B cell (primary cell): ENCODE results near the gene RANBP3L. TPM values are rescaled to one million over a fixed set of nuclear protein-coding genes. Genes with fewer than 3 reads are reported as not detected.
A peak's percentile ranks its signal among the peaks of the same experiment; 100 is the strongest.

Experiments
- ATAC-seq: fragments of 200-7000 bp; cut with Tn5 transposase; one replicate; pipeline ENCODE4 v1.10.0; 2021; ENCODE audit warnings: low read depth, mild to moderate bottlenecking, moderate number of reproducible peaks, moderate library complexity
- CTCF ChIA-PET: fragments of 350-600 bp; sonication (Branson Sonifier 250); formaldehyde crosslinking; loops from one replicate; lab custom pipeline; 2021; ENCODE audit warnings: antibody characterized with exemption, inconsistent platforms; lab: Charles Lee
- POLR2A ChIA-PET: fragments of 350-600 bp; sonication (Branson Sonifier 250); formaldehyde crosslinking; loops from one replicate; lab custom pipeline; 2021; ENCODE audit warnings: antibody characterized with exemption; lab: Charles Lee
- DNase-seq: peaks from one replicate; pipeline ENCODE4 v3.0.0; 2013
- H2AFZ ChIP-seq: 2 replicates; pipeline ENCODE4 v1.6.1; 2012; ENCODE audit warnings: mild to moderate bottlenecking, low read depth, low read length; ENCODE audit not compliant: insufficient read depth, poor library complexity, severe bottlenecking
- H3K27ac ChIP-seq, 2 donors: 1 replicate in 1 of 2; 2 replicates in 1 of 2; pipeline ENCODE4 v1.5.1; 2012 to 2013; ENCODE audit warnings: low read length in 2 of 2, mild to moderate bottlenecking in 2 of 2, moderate library complexity in 1 of 2
- H3K27me3 ChIP-seq, 4 experiments: fragments of 200-600 bp in 1 of 4; sonication (generic) in 1 of 4; replicated peaks in 1 of 4; 1 replicate in 2 of 4; 2 replicates in 2 of 4; pipeline versions ENCODE4 v1.6.1 to v1.7.0; 2013 to 2016; ENCODE audit warnings: low read length in 3 of 4, mild to moderate bottlenecking in 2 of 4, mixed read lengths in 1 of 4, moderate library complexity in 1 of 4; ENCODE audit not compliant: insufficient read depth in 4 of 4, control insufficient read depth in 3 of 4; ENCODE audit errors: control extremely low read depth in 1 of 4
- H3K36me3 ChIP-seq, 2 experiments: replicated peaks in 1 of 2; 1 replicate in 1 of 2; 2 replicates in 1 of 2; pipeline versions ENCODE4 v1.6.1 to v1.7.1; 2013; ENCODE audit warnings: low read length in 1 of 2; ENCODE audit not compliant: insufficient read depth in 2 of 2, control insufficient read depth in 1 of 2; ENCODE audit errors: control extremely low read depth in 1 of 2, extremely low read depth in 1 of 2
- H3K4me1 ChIP-seq, 2 donors: fragments of 200-600 bp in 1 of 2; sonication (generic) in 1 of 2; 1 replicate in 1 of 2; 2 replicates in 1 of 2; pipeline versions ENCODE4 v1.5.1 to v1.6.1; 2013 to 2017; ENCODE audit warnings: low read length in 2 of 2; ENCODE audit not compliant: control insufficient read depth in 2 of 2, insufficient read depth in 2 of 2
- H3K4me2 ChIP-seq: replicated peaks from 2 replicates; pipeline ENCODE3; 2012; ENCODE audit warnings: mild to moderate bottlenecking, low read depth, low read length; ENCODE audit not compliant: poor library complexity, severe bottlenecking
- H3K4me3 ChIP-seq, 5 experiments: fragments of 200-600 bp in 1 of 5; sonication (generic) in 1 of 5; 1 replicate in 3 of 5; 2 replicates in 2 of 5; pipeline versions ENCODE4 v1.5.1 to v1.7.0; 2011 to 2016; ENCODE audit warnings: low read length in 4 of 5, mild to moderate bottlenecking in 4 of 5, low read depth in 2 of 5, control low read depth in 1 of 5, moderate library complexity in 1 of 5; ENCODE audit not compliant: insufficient read depth in 1 of 5; ENCODE audit errors: control extremely low read depth in 1 of 5, extremely low read depth in 1 of 5
- H3K79me2 ChIP-seq: fragments of 200-600 bp; sonication (generic); one replicate; pipeline ENCODE4 v1.6.0; 2016; ENCODE audit warnings: low read length; ENCODE audit not compliant: control insufficient read depth, insufficient read depth
- H3K9ac ChIP-seq: fragments of 200-600 bp; sonication (generic); 2 replicates; pipeline ENCODE4 v1.6.1; 2017; ENCODE audit warnings: mild to moderate bottlenecking, low read length, moderate library complexity
- H3K9me3 ChIP-seq, 3 donors: one replicate each; pipeline versions ENCODE4 v1.6.1 to v1.7.1; 2013; ENCODE audit warnings: low read length in 2 of 3; ENCODE audit not compliant: control insufficient read depth in 2 of 3, insufficient read depth in 1 of 3; ENCODE audit errors: control extremely low read depth in 1 of 3
- H4K20me1 ChIP-seq: 2 replicates; pipeline ENCODE4 v1.6.0; 2012; ENCODE audit warnings: mild to moderate bottlenecking, low read length; ENCODE audit not compliant: insufficient read depth, control insufficient read depth, poor library complexity, severe bottlenecking
- H3K27ac Mint-ChIP-seq: one replicate; pipeline ENCODE4 v1.8.0; 2021; ENCODE audit warnings: mixed read lengths
- H3K27me3 Mint-ChIP-seq: one replicate; pipeline ENCODE4 v1.8.0; 2021; ENCODE audit warnings: mixed read lengths
- H3K4me1 Mint-ChIP-seq: one replicate; pipeline ENCODE4 v1.8.0; 2021; ENCODE audit warnings: mixed read lengths
- H3K4me3 Mint-ChIP-seq: one replicate; pipeline ENCODE4 v1.8.0; 2021; ENCODE audit warnings: mixed read lengths
- H3K9me3 Mint-ChIP-seq: one replicate; pipeline ENCODE4 v1.8.0; 2022; ENCODE audit warnings: mixed read lengths; ENCODE audit not compliant: insufficient read depth
- EZH2 ChIP-seq: IDR thresholded peaks from 2 replicates; pipeline ENCODE4 v1.6.1; 2012; ENCODE audit warnings: borderline replicate concordance, low read depth, mild to moderate bottlenecking, moderate library complexity, low read length; ENCODE audit not compliant: insufficient read depth, poor library complexity, severe bottlenecking
- WGBS: methylation state at CpG from one replicate; pipeline ENCODE4 v1.1.5; 2013; ENCODE audit warnings: missing lambda C conversion rate; ENCODE audit not compliant: insufficient coverage; 5-methylcytosine and 5-hydroxymethylcytosine counted together
- intact Hi-C: fragments of 100-400 bp; cut with micrococcal nuclease; formaldehyde crosslinking; loops from one replicate; pipeline ENCODE4 v1.10.0; 2022
- polyA plus RNA-seq: library from polyadenylated mRNA; depleted of rRNA; stranded (reverse); fragments of >200 nt; gene quantifications from 2 replicates; pipeline ENCODE4 v1.2.3, GENCODE V29; 2012
- total RNA-seq, 2 donors: library from RNA; stranded (reverse); fragments of 120-200 nt in 1 of 2; gene quantifications; 1 replicate in 1 of 2; 2 replicates in 1 of 2; pipeline versions ENCODE4 v1.2.3 to v1.2.4, GENCODE V29; 2013 to 2022
- TF ChIP-seq, protein P1 (sequence below): fragments of 200-600 bp; IDR thresholded peaks from one replicate; pipeline ENCODE4 v1.8.0; 2022; ENCODE audit warnings: antibody characterized with exemption, mild to moderate bottlenecking

The RANBP3L gene
- total and polyA plus RNA-seq, 2 donors (not counting 1 experiment from before 2014, with no cell fraction given): not detected

DNA sequence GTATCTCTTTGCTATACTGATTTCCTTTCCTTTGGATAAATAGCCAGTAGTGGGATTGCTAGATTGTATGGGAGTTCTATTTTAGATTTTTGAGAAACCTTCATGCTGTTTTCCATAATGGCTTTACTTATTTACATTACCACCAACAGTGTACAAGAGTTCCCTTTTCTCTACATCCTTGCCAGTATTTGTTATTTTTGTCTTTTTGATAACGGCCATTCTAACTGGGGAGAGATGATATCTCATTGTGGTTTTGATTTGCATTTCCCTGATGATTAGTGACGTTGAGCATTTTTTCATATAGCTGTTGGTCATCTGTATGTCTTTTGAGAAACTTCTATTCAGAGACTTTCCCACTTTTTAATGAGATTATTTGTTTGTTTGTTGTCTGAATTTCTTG, 85.8 kb downstream of the RANBP3L start:
- POLR2A ChIA-PET: no interaction called here
- no peak overlapping the region for H3K4me3 ChIP-seq
- H3K4me1 Mint-ChIP-seq: peaks cover 5% of the 10 kb centered on the region
- H3K4me1 ChIP-seq: no peaks in the 10 kb centered on the region
- no peak overlapping the region for H3K9ac ChIP-seq
- CTCF ChIA-PET: interaction anchor here (1.4 to 1.8 kb wide), 2 partner anchors 38 to 291 kb away, joined by 3 to 4 read pairs; no protein-coding TSS in a partner anchor
- H3K9me3 Mint-ChIP-seq: no peaks in the 10 kb centered on the region
- H3K9me3 ChIP-seq: no peaks in the 10 kb centered on the region
- DNase-seq (no peak), ATAC-seq (no peak)
- H3K27ac Mint-ChIP-seq: no peak overlapping the region
- no CpG with 5 or more reads among the region's 2 CpGs for WGBS
- H3K79me2 ChIP-seq: no peaks in the 10 kb centered on the region
- TF ChIP-seq, protein P1, sequence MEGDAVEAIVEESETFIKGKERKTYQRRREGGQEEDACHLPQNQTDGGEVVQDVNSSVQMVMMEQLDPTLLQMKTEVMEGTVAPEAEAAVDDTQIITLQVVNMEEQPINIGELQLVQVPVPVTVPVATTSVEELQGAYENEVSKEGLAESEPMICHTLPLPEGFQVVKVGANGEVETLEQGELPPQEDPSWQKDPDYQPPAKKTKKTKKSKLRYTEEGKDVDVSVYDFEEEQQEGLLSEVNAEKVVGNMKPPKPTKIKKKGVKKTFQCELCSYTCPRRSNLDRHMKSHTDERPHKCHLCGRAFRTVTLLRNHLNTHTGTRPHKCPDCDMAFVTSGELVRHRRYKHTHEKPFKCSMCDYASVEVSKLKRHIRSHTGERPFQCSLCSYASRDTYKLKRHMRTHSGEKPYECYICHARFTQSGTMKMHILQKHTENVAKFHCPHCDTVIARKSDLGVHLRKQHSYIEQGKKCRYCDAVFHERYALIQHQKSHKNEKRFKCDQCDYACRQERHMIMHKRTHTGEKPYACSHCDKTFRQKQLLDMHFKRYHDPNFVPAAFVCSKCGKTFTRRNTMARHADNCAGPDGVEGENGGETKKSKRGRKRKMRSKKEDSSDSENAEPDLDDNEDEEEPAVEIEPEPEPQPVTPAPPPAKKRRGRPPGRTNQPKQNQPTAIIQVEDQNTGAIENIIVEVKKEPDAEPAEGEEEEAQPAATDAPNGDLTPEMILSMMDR: no peak
- TF ChIP-seq EZH2: no peak
- no peaks in the 10 kb centered on the region for H3K27me3 Mint-ChIP-seq
- no peak overlapping the region for H2AFZ ChIP-seq
- H4K20me1 ChIP-seq: no peaks in the 10 kb centered on the region
- H3K27ac ChIP-seq: no peak overlapping the region
- no peak overlapping the region for H3K4me2 ChIP-seq
- peaks cover 0 to 10% of the 10 kb centered on the region in 2 experiments for H3K36me3 ChIP-seq
- H3K27me3 ChIP-seq: no peaks in the 10 kb centered on the region
- intact Hi-C loops: no loop called here
- no peak overlapping the region for H3K4me3 Mint-ChIP-seq

DNA sequence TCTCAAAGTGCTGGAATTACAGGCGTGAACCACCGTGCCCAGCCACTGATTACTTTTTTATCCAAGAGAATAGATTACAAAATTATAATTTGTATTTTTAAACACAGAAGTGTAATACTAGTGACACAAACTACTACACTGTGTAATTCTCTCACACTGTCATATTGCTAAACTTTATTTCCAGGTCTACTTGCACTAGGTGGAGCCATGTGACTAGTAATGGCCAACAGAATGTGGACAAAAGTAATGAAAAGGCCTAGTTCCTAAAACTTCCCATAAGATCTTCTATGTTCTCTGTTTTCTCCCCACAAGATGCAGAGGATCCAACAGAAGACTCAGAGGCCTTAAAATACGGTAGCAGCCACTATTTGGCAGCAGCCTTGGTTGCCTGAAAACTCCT, 87.3 kb downstream of the RANBP3L start:
- no peaks in the 10 kb centered on the region for H3K9me3 Mint-ChIP-seq
- intact Hi-C loops: no loop called here
- Histone ChIP-seq H3K4me1 (no peaks in the 10 kb centered on the region), H3K4me3 (no peak overlapping the region), H3K27ac (no peak overlapping the region), H3K27me3 (no peaks in the 10 kb centered on the region), H3K9ac (no peak overlapping the region), H3K9me3 (no peaks in the 10 kb centered on the region), H3K79me2 (no peaks in the 10 kb centered on the region), H2AFZ (no peak overlapping the region), H3K4me2 (no peak overlapping the region), H4K20me1 (no peaks in the 10 kb centered on the region), H3K36me3 (no peaks in the 10 kb centered on the region)
- no peak overlapping the region for H3K27ac Mint-ChIP-seq
- H3K27me3 Mint-ChIP-seq: no peaks in the 10 kb centered on the region
- no CpG with 5 or more reads among the region's 3 CpGs for WGBS
- ChIA-PET POLR2A (no interaction called here), CTCF (interaction anchor here (0.9 to 1.2 kb wide), 3 partner anchors 291 to 478 kb away, joined by 3 to 4 read pairs (median 3); no protein-coding TSS in a partner anchor)
- DNase-seq (peak; percentile 12), ATAC-seq (no peak)
- TF ChIP-seq EZH2: no peak
- TF ChIP-seq, protein P1: no peak
- H3K4me1 Mint-ChIP-seq: peaks cover 5% of the 10 kb centered on the region
- H3K4me3 Mint-ChIP-seq: no peak overlapping the region
